ENCODE data around the gene CNGA3.
"Not testable (repeated sequence)": the region's sequence is repeated elsewhere in the genome, so short reads cannot be mapped to it uniquely, and the experiment has no call there.

The CNGA3 gene

DNA sequence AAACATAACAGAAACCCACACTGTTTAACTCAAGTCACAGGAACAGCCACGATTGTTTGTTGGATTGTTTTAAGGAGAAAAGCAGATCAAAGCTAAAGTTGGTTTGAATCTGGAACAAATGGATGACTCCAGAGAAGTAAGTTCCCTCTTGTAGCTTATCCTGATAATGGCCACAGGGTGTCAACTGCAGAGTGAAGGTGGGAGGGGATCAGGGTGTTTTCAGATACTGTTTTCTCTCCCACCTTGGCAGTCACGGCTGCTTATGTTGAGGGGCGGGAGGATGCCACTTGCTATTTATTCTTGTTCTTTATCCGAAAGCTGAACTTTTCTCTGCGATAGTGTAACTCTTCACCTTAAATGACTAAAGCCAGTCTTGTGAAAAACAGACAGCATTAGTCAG is 61.9 kb downstream of the CNGA3 start:
- no peak for DNase-seq

DNA sequence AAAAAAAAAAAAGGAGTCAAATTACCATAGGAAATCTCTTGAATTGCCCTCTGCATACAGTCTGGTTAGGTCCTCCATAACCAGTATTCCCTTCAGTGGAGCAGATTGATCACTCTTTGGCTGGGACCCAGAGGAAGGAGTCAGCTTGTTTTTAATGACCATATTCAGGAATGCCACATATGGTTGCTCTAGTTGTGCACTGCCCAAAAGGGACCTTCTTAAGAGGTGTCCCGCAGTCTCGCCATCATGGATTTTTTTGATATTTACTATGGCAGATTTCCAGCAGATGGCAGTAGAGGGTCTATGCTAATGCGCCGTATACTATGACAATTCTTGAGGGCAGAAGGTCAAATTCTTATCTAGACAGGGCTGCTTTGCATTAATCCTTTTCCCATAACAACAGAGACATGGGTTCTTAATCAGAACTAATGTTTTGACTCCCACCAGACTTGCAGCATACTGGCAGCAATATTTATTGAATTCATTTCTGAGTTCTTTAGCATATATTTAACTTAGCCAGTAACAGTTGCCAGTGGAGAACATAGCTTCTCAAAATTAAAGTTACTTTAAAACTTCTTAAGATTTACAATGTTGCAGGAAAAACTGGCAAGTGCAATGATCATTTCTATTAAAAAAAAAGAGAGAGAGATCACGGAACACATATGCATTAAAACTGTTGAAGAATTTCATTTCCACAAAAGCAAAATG is 66.6 kb downstream of the CNGA3 start:
- DNase-seq = peak; percentile 80

- DNase-seq = not testable (repeated sequence)
These were observed 68.0 kb downstream of the CNGA3 start for GRCh38 chr2:98414246-98414645.

DNA sequence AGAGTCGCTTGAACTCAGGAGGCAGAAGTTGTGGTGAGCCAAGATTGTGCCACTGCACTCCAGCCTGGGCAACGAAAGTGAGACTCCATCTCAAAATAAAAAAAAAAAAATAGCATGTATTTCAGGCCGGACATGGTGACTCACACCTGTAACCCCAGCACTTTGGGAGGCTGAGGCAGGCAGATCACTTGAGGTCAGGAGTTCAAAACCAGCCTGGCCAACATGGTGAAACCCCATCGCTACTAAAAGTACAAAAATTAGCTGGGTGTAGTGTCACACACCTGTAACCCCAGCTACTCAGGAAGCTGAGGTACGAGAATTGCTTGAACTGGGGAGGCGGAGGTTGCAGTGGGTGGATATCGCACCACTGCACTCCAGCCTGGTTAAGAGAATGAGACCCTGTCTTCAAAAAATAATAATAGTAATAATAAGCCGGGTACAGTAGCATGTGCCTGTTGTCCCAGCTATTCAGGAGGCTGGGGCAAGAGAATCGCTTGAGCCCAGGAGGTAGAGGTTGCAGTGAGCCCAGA is 69.5 kb downstream of the CNGA3 start:
- DNase-seq = not testable (repeated sequence)

- no peak for DNase-seq
These were observed 70.3 kb downstream of the CNGA3 start for GRCh38 chr2:98416383-98417159.

GRCh38 chr2:98419544-98419943 is 73.3 kb downstream of the CNGA3 start:
- DNase-seq = no peak

- no peak for DNase-seq
These were observed 73.9 kb downstream of the CNGA3 start for GRCh38 chr2:98419977-98420725.

DNA sequence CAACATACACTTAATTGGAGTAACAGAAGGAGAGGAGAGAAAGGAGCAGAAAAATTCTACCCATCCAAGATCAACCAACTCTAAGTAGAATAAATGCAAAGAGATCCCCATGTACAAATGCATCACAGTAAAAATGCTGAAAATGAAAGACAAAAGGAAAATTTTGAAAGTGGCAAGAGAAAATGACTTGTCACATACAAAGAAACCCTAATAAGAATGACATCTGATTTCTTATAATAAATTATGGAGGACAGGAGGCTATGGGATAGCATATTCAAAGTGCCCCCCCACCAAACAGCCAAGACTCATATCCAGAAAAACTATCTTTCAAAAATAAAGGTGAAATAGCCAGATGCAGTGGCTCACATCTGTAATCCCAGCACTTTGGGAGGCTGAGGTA is 76.2 kb downstream of the CNGA3 start:
- DNase-seq = no peak

DNA sequence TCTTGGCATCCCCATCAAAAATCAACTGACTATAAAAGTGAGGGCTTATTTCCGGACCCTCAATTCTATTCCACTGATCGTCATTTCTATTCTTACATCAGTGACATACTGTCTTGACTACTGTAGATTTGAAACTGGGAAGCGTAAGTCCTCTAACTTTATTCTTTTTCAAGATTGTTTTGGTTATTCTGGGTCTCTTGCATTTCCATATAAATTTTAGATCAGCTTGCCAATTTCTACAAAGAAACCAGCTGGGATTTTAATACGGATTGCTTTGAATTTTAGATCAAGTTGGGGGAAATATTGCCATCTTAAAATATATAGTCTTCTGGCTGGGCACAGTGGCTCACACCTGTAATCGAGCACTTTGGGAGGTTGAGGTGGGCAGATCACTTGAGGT is 80.5 kb downstream of the CNGA3 start:
- no peak for DNase-seq

DNA sequence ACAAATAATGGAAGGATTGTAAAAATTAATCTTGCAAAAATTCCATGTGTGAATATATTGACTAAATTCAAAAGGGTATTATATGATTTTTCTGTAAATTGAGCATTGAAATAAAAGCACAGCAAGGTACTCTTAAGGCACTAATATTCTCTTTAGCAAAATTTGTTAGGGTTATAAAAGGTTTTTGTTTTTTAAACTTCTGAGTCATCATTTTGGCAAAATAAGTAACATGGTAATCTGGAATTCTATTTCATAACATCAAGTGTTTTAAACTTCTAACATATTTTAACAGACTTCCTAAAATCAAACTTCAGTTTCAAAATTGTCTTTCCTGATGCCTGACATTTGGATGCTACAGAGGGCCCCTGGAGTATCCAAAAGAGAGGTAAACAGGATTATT is 85.9 kb downstream of the CNGA3 start:
- no peak for DNase-seq

DNA sequence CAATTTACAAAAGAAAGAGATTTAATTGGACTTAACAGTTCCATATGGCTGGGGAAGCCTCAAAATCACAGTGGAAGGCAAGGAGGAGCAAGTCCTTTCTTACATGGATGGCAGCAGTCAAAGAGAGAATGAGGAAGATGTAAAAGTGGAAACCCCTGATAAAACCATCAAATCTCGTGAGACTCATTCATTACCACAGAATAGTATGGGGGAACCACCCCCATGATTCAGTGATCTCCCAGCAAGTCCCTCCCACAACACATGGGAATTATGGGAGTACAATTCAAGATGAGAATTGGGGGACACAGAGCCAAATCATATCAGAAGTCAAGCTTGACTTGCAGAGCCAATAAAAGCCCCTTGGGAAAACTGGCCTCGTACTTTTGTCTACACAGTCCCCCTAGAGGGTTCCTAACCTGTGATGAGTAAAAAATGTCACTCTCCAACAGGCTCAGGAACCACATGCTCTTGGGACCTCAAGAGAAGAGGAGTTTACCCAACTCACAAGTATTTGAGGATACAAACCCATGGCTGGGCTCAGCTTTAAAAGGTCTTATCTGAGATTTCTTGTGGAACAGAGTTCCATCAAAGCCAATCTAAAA is 87.2 kb downstream of the CNGA3 start:
- no peak for DNase-seq

DNA sequence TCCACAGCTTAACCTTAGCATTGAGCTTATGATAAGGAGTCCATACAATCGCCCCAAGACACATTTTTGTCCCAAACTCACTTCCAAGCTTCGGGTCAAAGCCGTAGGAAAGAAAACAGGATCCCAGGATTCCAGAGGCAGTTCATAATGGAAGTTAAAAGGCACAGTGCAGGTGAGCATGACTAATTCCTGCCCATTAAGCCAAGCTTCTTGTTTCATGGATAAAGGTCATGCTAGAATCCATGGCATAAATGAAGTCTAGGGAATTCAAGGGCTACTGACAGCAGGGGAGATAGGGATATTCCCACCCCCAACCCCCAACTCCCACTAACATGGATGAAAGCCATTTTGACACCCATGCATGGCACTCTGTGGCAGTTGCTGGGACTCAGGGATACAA is 88.2 kb downstream of the CNGA3 start:
- no peak for DNase-seq

DNA sequence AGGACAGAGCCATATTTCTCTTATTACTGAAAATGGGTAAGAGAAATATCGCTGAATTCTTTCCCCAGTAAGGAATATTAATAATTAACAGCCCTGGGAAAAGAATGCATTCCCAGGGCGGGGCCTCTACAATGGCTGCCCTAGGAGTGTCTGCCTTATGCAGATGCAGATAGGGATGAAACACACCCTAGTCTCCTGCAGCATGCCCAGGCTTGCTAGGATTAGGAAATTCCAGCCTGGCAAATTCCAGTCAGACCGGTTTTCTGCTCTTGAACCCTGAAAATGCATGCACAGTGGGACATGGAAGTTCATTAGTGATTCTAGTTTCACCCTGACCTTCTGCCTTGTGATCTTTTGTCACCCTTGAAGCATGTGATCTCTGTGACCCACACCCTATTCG is 89.4 kb downstream of the CNGA3 start:
- not testable (repeated sequence) for DNase-seq

DNA sequence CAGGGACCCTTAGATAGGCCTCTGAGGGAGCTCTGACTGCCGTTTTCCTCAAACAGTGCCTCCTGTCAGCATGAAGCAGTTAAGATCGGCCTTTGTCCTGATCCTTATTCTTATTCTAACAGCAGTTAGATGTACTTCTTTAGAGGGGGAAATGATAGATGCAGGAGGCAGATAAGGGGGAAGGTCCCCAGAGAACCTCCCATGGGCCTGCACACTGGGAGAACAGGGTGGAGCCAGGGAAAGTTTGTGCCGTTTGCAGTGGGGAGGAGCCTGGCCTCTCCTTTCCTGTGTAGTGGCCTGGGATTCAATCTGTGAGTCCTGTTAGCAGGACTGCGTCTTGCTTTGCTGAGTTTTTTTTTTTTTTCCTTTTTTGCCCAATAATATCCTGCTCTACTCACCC is 90.5 kb downstream of the CNGA3 start:
- DNase-seq = no peak

- DNase-seq = peak; percentile 59
These were observed 92.2 kb downstream of the CNGA3 start for GRCh38 chr2:98438190-98439133.

DNA sequence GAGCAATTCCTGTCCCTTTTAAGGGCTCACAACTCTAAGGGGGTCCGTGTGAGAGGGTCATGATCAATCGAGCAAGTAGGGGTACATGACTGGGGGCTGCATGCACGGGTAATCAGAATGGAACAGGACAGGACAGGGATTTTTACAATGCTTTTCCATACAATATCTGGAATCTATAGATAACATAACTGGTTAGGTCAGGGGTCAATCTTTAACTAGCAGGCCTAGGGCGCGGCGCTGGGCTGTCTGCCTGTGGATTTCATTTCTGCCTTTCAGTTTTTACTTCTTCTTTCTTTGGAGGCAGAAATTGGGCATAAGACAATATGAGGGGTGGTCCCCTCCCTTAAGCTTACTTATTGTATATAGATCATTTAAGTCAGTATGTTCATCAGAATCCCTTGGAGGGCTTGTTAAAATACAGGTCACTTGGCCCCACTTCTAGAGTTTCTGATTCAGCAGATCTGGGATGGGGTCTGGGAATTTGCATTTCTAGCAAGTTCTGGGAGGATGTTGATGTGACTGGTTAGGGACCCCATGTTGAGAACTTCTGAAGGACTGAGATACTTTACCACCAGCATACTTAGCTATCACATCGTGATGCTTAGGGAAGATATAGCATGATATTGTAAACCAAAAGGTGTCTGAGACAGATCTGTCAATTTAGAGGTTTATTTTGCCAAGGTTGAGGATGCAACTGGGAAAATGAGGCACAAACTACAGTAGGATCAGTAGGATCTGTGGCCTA is 95.6 kb downstream of the CNGA3 start:
- DNase-seq = no peak

DNA sequence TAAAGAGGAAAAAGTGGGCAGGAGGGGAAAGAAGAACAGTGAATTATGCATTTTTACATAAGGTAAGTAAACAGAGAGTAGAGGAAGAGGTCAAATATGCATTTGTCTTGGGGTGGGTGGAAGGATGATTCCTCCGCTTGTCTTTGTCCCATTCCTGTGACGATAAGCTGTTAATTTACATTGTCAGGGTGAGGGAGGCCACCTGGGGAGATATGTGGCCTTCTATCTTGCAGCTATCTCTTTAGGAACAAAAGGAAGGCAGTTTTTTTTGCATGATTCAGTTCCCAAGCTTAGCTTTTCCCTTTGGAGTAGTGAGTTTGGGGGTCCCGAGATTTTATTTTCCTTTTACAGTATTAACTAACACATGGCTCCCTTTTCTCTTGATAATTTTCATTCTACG is 96.2 kb downstream of the CNGA3 start:
- no peak for DNase-seq

GRCh38 chr2:98444436-98445176 is 98.3 kb downstream of the CNGA3 start, which contains the start of gene INPP4A:
INPP4A (plus strand) TSS chr2:98444858; CDS start chr2:98520049, 75,191 bp downstream.
- peak; percentile 85 for DNase-seq

GRCh38 chr2:98445177-98445682 is 99.0 kb downstream of the CNGA3 start:
- no peak for DNase-seq

Data from CD4-positive, alpha-beta T cell treated with Interleukin-12 subunit alpha and Interleukin-12 subunit beta, for 1 hour (primary cell).